Cardiac fibroblast (primary cell): Measurements from ENCODE around the gene BMPER.

ENCODE experiments used
- DNase-seq, 2 donors: peaks; one replicate each; pipeline versions ENCODE4 v3.0.0 to v3.0.0-alpha.2; 2010; ENCODE audit warnings: low read depth in 2 of 2
- H3K4me3 ChIP-seq, 2 donors: replicated peaks in 1 of 2; 1 replicate in 1 of 2; 2 replicates in 1 of 2; pipeline ENCODE4 v1.5.1; 2011; ENCODE audit warnings: low read depth in 2 of 2, low read length in 2 of 2, mild to moderate bottlenecking in 2 of 2, moderate library complexity in 1 of 2
- TF ChIP-seq, protein P1 (sequence below): IDR thresholded peaks from one replicate; pipeline ENCODE4 v1.5.1; 2011; ENCODE audit warnings: low read depth, mild to moderate bottlenecking, low read length, inconsistent platforms

Gene BMPER

GRCh38 chr7:34044734-34045353, 139.5 kb downstream of the BMPER start:
- DNase-seq, result no peak
- no peak overlapping the region for H3K4me3 ChIP-seq
- TF ChIP-seq, protein P1, sequence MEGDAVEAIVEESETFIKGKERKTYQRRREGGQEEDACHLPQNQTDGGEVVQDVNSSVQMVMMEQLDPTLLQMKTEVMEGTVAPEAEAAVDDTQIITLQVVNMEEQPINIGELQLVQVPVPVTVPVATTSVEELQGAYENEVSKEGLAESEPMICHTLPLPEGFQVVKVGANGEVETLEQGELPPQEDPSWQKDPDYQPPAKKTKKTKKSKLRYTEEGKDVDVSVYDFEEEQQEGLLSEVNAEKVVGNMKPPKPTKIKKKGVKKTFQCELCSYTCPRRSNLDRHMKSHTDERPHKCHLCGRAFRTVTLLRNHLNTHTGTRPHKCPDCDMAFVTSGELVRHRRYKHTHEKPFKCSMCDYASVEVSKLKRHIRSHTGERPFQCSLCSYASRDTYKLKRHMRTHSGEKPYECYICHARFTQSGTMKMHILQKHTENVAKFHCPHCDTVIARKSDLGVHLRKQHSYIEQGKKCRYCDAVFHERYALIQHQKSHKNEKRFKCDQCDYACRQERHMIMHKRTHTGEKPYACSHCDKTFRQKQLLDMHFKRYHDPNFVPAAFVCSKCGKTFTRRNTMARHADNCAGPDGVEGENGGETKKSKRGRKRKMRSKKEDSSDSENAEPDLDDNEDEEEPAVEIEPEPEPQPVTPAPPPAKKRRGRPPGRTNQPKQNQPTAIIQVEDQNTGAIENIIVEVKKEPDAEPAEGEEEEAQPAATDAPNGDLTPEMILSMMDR, result no peak

- no peak overlapping the region for H3K4me3 ChIP-seq
- TF ChIP-seq, protein P1, result no peak
- DNase-seq, result peak in 1 of 2 donors; percentile 28
Measured at GRCh38 chr7:34048445-34048844, 143.1 kb downstream of the BMPER start.

GRCh38 chr7:34054075-34054474, 148.7 kb downstream of the BMPER start:
- no peak for DNase-seq
- TF ChIP-seq, protein P1, result no peak
- no peak overlapping the region for H3K4me3 ChIP-seq

- TF ChIP-seq, protein P1, result no peak
- H3K4me3 ChIP-seq, result no peak overlapping the region
- DNase-seq, result no peak
Measured at GRCh38 chr7:34057136-34057535, 151.8 kb downstream of the BMPER start.

DNA sequence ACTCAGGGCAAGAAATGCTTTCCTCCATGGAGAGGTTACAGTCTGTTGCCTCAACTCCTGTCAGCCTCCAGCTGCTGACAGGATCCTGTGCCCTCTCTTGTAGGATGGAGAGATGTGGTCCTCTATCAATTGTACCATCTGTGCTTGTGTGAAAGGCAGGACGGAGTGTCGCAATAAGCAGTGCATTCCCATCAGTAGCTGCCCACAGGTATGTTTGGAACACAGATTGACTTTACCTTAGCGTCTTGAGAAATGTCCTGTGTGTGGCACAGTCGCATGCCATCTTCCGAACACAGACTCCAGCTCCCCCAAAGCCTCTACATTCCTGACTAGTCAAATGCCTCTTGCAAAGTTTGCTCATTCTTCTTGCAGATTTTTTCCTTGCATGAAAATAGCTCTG, 152.6 kb downstream of the BMPER start:
- TF ChIP-seq, protein P1, result no peak
- DNase-seq, result no peak
- no peak overlapping the region for H3K4me3 ChIP-seq

DNA sequence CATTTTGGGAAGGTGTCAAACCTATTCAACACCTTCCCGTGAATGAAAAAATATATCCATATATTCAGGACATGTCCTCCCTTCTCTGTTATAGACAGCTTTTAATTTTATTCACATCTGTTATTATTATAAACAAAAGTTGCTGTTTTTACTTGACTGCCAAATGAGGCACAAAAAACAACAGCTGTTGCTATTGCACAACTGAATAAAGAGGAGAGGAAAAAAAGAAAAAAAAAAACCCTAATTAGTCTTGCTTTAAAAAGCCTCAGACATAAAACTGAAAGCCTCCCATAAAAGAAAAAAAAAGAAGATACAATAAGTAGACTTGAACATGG, 153.4 kb downstream of the BMPER start:
- no peak overlapping the region for H3K4me3 ChIP-seq
- peak; percentile 28 to 47 for DNase-seq
- TF ChIP-seq, protein P1, result no peak
